Ovary (tissue), 9 donors: ENCODE results near the gene SHBG. TPM values are rescaled to one million over a fixed set of nuclear protein-coding genes. Genes with fewer than 3 reads are reported as not detected.

Experiments used
- DNase-seq, 5 donors: peaks; one replicate each; pipeline ENCODE4 v3.0.0-alpha.2; 2019 to 2020
- H3K27ac ChIP-seq, 2 donors: fragments of 200-600 bp; one replicate each; pipeline versions ENCODE4 v1.5.1 to v1.8.0; 2019 to 2022
- H3K27me3 ChIP-seq: fragments of 200-600 bp; one replicate; pipeline ENCODE4 v1.8.0; 2022
- H3K36me3 ChIP-seq: fragments of 200-600 bp; sonication (generic); one replicate; pipeline ENCODE4 v1.5.1; 2019
- H3K4me1 ChIP-seq: one replicate; pipeline ENCODE4 v1.8.1; 2013; ENCODE audit warnings: mild to moderate bottlenecking, moderate library complexity; ENCODE audit not compliant: insufficient read depth
- H3K4me3 ChIP-seq: fragments of 200-600 bp; sonication (generic); one replicate; pipeline ENCODE4 v1.5.1; 2017
- H3K9me3 ChIP-seq, 2 donors: fragments of 200-600 bp in 1 of 2; sonication (generic) in 1 of 2; one replicate each; pipeline versions ENCODE4 v1.5.1 to v1.8.1; 2013 to 2019; ENCODE audit warnings: mild to moderate bottlenecking in 1 of 2, moderate library complexity in 1 of 2
- EP300 ChIP-seq: sonication (generic); formaldehyde crosslinking; IDR thresholded peaks from one replicate; pipeline ENCODE4 v1.6.1; 2017; ENCODE audit warnings: antibody characterized with exemption
- POLR2A ChIP-seq: fragments of 450-650 bp; IDR thresholded peaks from one replicate; pipeline ENCODE4 v1.6.1; 2017; ENCODE audit warnings: antibody characterized with exemption, mild to moderate bottlenecking, moderate library complexity
- WGBS, 3 donors: extraction: QIAGEN DNeasy Blood & Tissue Kit in 1 of 3; methylation state at CpG; one replicate each; pipeline versions ENCODE4 v1.1.5 to v1.1.7; 2013 to 2017; 5-methylcytosine and 5-hydroxymethylcytosine counted together
- intact Hi-C, 4 donors: fragments of 100-400 bp; cut with DNase I; formaldehyde crosslinking; loops; one replicate each; pipeline versions ENCODE4 v1.11.0 to v1.15.1; 2022 to 2023
- polyA plus RNA-seq, 2 donors: library from polyadenylated mRNA; stranded (reverse); fragments of 200-250 nt in 1 of 2; fragments of 350-450 nt in 1 of 2; fragmentation: Illumina TruSeq in 1 of 2; extraction: RNeasy Lipid Tissue Mini Kit (QIAGEN cat#74804) in 1 of 2; gene quantifications; one replicate each; pipeline ENCODE4 v1.2.3, GENCODE V29; 2013 to 2014
- total RNA-seq, 7 donors: library from RNA; depleted of rRNA in 2 of 7; stranded (reverse); fragments of >200 nt in 2 of 7; fragmentation: NEBNext Ultra II Directional in 3 of 7; extraction: Animal tissue kit (Norgen Biotek cat#: 25700) in 3 of 7; gene quantifications; one replicate each; pipeline versions ENCODE4 v1.1.0 to v1.2.4, GENCODE V29; 2016 to 2023
- TF ChIP-seq, protein P1 (sequence below), 3 donors: fragments of 450-650 bp in 2 of 3; fragments of 200-600 bp in 1 of 3; IDR thresholded peaks; one replicate each; pipeline versions ENCODE4 v1.5.1 to v1.8.0; 2016 to 2022; ENCODE audit warnings: antibody characterized with exemption in 3 of 3, mild to moderate bottlenecking in 1 of 3
- donor health status: DM: no; HTN: no; CAD: no; lungs with moderate emphysema.
- donor health status: DM: no; HTN: no; CAD: no.
- donor health status: Bipolar disorder and iron deficiency.
- donor health status: DM: yes; HTN: yes; CAD: no.
- donor health status: DM: no; HTN: no; CAD: no.
- donor health status: DM: yes; HTN: yes; CAD: no.

Gene SHBG
- total and polyA plus RNA-seq, 9 donors = 0.63 to 1.3 (median 0.92) TPM

DNA sequence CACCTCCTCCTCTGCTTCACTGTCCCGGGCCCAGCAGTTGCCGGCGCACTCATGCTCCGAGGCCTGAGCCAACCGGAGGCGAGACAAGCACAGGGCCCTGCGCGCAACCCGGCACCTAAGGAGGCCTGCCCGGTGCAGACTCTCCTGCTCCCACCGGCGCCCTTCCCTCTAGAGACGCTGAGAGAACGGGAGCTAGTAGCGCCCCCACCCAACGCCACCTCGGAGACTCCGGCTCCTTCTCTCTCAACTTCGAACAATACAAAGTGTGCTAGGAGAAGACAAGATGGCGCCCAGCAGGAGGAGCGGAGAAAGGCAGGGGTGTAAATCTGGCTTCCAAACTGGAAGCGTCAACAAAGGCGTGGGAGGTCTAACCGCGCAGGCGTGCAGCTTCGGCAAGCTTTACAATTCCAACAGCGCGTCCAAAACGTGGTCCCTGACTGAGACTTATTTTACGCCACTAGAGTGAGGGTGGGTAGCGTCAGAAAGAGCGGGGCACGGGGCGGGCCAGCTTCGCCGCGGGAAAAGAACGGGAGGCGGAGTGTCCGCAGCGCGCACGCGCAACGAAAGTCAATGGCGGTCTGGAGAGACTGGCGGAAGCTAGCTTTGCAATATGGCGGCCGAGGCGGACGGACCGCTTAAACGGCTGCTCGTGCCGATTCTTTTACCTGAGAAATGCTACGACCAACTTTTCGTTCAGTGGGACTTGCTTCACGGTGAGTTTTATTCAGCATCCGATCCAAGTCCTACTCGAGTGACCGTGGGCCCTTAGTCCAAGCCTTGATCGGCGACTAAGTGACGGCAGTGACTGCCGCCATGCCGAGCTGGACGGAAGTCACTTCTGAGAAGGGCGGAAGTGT is 46.5 kb upstream of the SHBG start, which contains the start of gene MPDU1:
MPDU1 (plus strand) TSS at position 600 of the 857 bp plus-strand sequence; CDS start at position 611, 11 bp downstream.
- TF ChIP-seq, protein P1, sequence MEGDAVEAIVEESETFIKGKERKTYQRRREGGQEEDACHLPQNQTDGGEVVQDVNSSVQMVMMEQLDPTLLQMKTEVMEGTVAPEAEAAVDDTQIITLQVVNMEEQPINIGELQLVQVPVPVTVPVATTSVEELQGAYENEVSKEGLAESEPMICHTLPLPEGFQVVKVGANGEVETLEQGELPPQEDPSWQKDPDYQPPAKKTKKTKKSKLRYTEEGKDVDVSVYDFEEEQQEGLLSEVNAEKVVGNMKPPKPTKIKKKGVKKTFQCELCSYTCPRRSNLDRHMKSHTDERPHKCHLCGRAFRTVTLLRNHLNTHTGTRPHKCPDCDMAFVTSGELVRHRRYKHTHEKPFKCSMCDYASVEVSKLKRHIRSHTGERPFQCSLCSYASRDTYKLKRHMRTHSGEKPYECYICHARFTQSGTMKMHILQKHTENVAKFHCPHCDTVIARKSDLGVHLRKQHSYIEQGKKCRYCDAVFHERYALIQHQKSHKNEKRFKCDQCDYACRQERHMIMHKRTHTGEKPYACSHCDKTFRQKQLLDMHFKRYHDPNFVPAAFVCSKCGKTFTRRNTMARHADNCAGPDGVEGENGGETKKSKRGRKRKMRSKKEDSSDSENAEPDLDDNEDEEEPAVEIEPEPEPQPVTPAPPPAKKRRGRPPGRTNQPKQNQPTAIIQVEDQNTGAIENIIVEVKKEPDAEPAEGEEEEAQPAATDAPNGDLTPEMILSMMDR (IDR thresholded peaks at IDR 0.05) = peak in 1 of 3 donors; percentile 3
- peak; percentile 35 for TF ChIP-seq POLR2A
- no peak for TF ChIP-seq EP300
- 10 to 13% (median 11%) methylated on average over 67 to 69 of the region's 69 CpGs for WGBS, 3 donors
- H3K27me3 ChIP-seq = no peaks in the 10 kb centered on the region
- H3K4me1 ChIP-seq = peaks cover 21% of the 10 kb centered on the region
- intact Hi-C loops = no loop called here
- no peaks in the 10 kb centered on the region for H3K36me3 ChIP-seq
- no peaks in the 10 kb centered on the region for H3K9me3 ChIP-seq
- H3K27ac ChIP-seq = peak within 1 kb of the TSS; percentile 83 to 93
- DNase-seq = peak; percentile 97 to 99 (median 98)
- H3K4me3 ChIP-seq = peak within 1 kb of the TSS; percentile 77

DNA sequence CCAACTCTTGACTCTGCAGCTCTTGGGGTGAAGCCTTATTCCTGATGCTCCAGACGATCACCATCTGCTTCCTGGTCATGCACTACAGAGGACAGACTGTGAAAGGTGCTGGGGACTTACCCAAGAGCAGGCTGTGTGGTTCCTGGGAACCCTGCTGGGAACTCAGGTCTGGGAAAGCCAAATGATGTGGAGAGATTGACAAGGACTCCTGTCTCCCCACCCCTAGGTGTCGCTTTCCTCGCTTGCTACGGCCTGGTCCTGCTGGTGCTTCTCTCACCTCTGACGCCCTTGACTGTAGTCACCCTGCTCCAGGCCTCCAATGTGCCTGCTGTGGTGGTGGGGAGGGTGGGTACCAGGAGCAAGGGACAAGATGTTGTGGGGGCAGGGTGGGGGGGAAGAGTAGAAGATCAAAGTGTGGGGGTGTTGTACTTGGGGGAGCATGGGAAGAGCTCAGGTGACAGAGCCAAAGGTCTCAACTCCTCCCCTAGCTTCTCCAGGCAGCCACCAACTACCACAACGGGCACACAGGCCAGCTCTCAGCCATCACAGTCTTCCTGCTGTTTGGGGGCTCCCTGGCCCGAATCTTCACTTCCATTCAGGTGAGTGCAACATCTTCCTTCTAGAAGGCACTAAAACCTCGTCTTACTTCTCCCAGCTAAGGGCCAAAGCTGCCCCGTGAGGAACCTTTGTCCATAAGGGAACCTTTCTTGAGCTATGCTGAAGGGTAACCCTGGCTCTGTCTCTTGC is 43.1 kb upstream of the SHBG start:
- no peak overlapping the region for H3K27ac ChIP-seq
- peaks cover 21% of the 10 kb centered on the region for H3K4me1 ChIP-seq
- H3K27me3 ChIP-seq = no peaks in the 10 kb centered on the region
- no peak overlapping the region for H3K4me3 ChIP-seq
- no peaks in the 10 kb centered on the region for H3K36me3 ChIP-seq
- TF ChIP-seq, protein P1 (IDR thresholded peaks at IDR 0.05) = no peak
- TF ChIP-seq EP300 (no peak), POLR2A (no peak)
- intact Hi-C loops = loop anchor here in 1 of 4 donors (2.0 kb wide), 1 partner anchor 76 kb away; no protein-coding TSS in a partner anchor
- no peaks in the 10 kb centered on the region for H3K9me3 ChIP-seq
- DNase-seq = no peak
- WGBS, 3 donors = 66 to 76% (median 72%) methylated on average over 9 of the region's 9 CpGs

DNA sequence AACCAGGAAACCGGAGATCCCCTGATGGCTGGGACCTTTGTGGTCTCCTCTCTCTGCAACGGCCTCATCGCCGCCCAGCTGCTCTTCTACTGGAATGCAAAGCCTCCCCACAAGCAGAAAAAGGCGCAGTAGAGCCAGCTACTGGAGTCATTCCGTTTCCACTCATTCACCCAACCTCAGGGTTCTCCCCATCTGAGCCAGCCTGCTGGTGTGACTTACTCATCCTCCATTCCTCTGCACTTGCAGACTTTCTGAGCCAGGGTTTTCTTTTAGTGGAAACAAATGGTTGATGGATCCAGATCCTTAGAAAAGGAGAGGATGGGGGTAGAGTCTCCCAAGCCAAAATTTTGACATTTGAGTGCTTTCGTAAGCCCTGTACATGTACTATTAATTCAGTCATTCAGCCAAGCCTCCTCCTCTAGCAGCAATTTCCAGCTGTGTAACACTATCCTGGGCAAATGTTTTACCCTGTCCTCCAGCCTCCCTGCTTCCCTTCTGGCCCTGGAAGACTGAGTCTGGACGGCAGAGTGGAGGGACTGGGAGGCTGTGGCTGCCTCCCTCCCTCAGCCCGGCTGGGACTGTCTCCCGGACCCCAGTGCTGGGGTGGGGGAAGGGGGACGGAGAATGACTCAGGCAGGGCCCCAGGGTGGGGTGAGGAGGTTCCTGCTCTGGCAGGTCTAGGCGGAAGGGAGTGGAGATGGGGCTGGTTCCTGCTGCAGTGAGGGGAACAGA is 42.3 kb upstream of the SHBG start:
- peak in 1 of 5 donors; percentile 18 for DNase-seq

GRCh38 chr17:7588553-7589203 is 41.3 kb upstream of the SHBG start:
- DNase-seq = no peak
- H3K27me3 ChIP-seq = no peaks in the 10 kb centered on the region
- peaks cover 8% of the 10 kb centered on the region for H3K4me1 ChIP-seq
- H3K36me3 ChIP-seq = no peaks in the 10 kb centered on the region
- TF ChIP-seq EP300 (no peak), POLR2A (no peak)
- TF ChIP-seq, protein P1 (IDR thresholded peaks at IDR 0.05) = no peak
- peak overlapping the region; percentile 12 to 42 for H3K27ac ChIP-seq
- peak overlapping the region; percentile 67 for H3K4me3 ChIP-seq
- intact Hi-C loops = no loop called here
- no peaks in the 10 kb centered on the region for H3K9me3 ChIP-seq
- WGBS, 3 donors = 28 to 52% (median 34%) methylated on average over 24 to 30 of the region's 30 CpGs

More for the DNA sequence above, 42.3 kb upstream of the SHBG start:
- WGBS, 3 donors = 47 to 59% (median 49%) methylated on average over 12 of the region's 12 CpGs
- no peak overlapping the region for H3K27ac ChIP-seq
- H3K4me3 ChIP-seq = no peak overlapping the region
- no peaks in the 10 kb centered on the region for H3K36me3 ChIP-seq
- intact Hi-C loops = loop anchor here in 1 of 4 donors (2.0 kb wide), 1 partner anchor 77 kb away; no protein-coding TSS in a partner anchor
- no peaks in the 10 kb centered on the region for H3K9me3 ChIP-seq
- TF ChIP-seq POLR2A (no peak), EP300 (no peak)
- H3K27me3 ChIP-seq = no peaks in the 10 kb centered on the region
- H3K4me1 ChIP-seq = peaks cover 15% of the 10 kb centered on the region
